Fibroblast of lung (primary cell): ENCODE measurements around the gene ATP7A. TPM values are rescaled to one million over a fixed set of nuclear protein-coding genes. Genes with fewer than 3 reads are reported as not detected.
A peak's percentile ranks its signal among the peaks of the same experiment; 100 is the strongest.

Experiments used
- DNase-seq, 2 donors: peaks; one replicate each; pipeline versions ENCODE4 v3.0.0 to v3.0.0-alpha.2; 2010; ENCODE audit warnings: low read depth in 2 of 2
- H2AFZ ChIP-seq: 2 replicates; pipeline ENCODE4 v1.5.1; 2012; ENCODE audit warnings: low read length, control low read depth, inconsistent platforms
- H3K27ac ChIP-seq: 2 replicates; pipeline ENCODE4 v1.5.1; 2011; ENCODE audit warnings: low read length, control low read depth; ENCODE audit not compliant: insufficient read depth
- H3K27me3 ChIP-seq: 2 replicates; pipeline ENCODE4 v1.5.1; 2011; ENCODE audit warnings: mild to moderate bottlenecking, low read length; ENCODE audit not compliant: control insufficient read depth, insufficient read depth
- H3K36me3 ChIP-seq: 2 replicates; pipeline ENCODE4 v1.5.1; 2011; ENCODE audit warnings: low read length; ENCODE audit not compliant: control insufficient read depth, insufficient read depth
- H3K4me1 ChIP-seq: 2 replicates; pipeline ENCODE4 v1.5.1; 2011; ENCODE audit warnings: low read length; ENCODE audit not compliant: control insufficient read depth, insufficient read depth; ENCODE audit errors: extremely low read depth
- H3K4me2 ChIP-seq: 2 replicates; pipeline ENCODE4 v1.5.1; 2011; ENCODE audit warnings: low read length, control low read depth; ENCODE audit not compliant: insufficient read depth; ENCODE audit errors: extremely low read depth
- H3K4me3 ChIP-seq, 4 experiments: fragments of 200-600 bp in 1 of 4; sonication (generic) in 1 of 4; replicated peaks in 1 of 4; 2 replicates each; pipeline ENCODE4 v1.5.1; 2011 to 2016; ENCODE audit warnings: low read length in 4 of 4, low read depth in 3 of 4, mild to moderate bottlenecking in 3 of 4, control low read depth in 2 of 4, inconsistent platforms in 1 of 4, mixed read lengths in 1 of 4; ENCODE audit not compliant: insufficient read depth in 1 of 4; ENCODE audit errors: control extremely low read depth in 1 of 4
- H3K79me2 ChIP-seq: 2 replicates; pipeline ENCODE4 v1.5.1; 2012; ENCODE audit warnings: mild to moderate bottlenecking, low read length, inconsistent platforms; ENCODE audit not compliant: control insufficient read depth, insufficient read depth
- H3K9ac ChIP-seq: 2 replicates; pipeline ENCODE4 v1.5.1; 2011; ENCODE audit warnings: mild to moderate bottlenecking, low read length, control low read depth; ENCODE audit not compliant: insufficient read depth
- H3K9me3 ChIP-seq: 2 replicates; pipeline ENCODE4 v1.5.1; 2012; ENCODE audit warnings: low read depth, low read length; ENCODE audit not compliant: control insufficient read depth, insufficient read depth
- H4K20me1 ChIP-seq: 2 replicates; pipeline ENCODE4 v1.5.1; 2011; ENCODE audit warnings: low read length; ENCODE audit not compliant: control insufficient read depth, insufficient read depth; ENCODE audit errors: extremely low read depth
- CTCF ChIP-seq, 2 donors: IDR thresholded peaks in 1 of 2; conservative IDR thresholded peaks in 1 of 2; 1 replicate in 1 of 2; 2 replicates in 1 of 2; pipeline ENCODE4 v1.5.1; 2011 to 2012; ENCODE audit warnings: low read length in 2 of 2, control low read depth in 1 of 2, inconsistent platforms in 1 of 2, low read depth in 1 of 2, mild to moderate bottlenecking in 1 of 2
- EZH2 ChIP-seq: IDR thresholded peaks from 2 replicates; pipeline ENCODE4 v1.5.1; 2012; ENCODE audit warnings: low read length, control low read depth, mild to moderate bottlenecking; ENCODE audit errors: missing control alignments
- polyA plus RNA-seq, 2 donors: library from polyadenylated mRNA; depleted of rRNA in 1 of 2; stranded (reverse) in 1 of 2; unstranded in 1 of 2; fragments of >200 nt; gene quantifications; 2 replicates each; pipeline ENCODE4 v1.2.1, GENCODE V29; 2011 to 2012; ENCODE audit warnings: missing spikeins in 1 of 2
- total RNA-seq: library from RNA; depleted of rRNA; stranded (reverse); fragments of >200 nt; gene quantifications from 2 replicates; pipeline ENCODE4 v1.2.1, GENCODE V29; 2014

The ATP7A gene
- total and polyA plus RNA-seq, 2 donors (not counting 1 experiment from before 2014, with no cell fraction given) = 12.2 to 18.3 TPM

GRCh38 chrX:77922787-77923186, 12.3 kb downstream of the ATP7A start:
- Histone ChIP-seq H4K20me1 (no peaks in the 10 kb centered on the region), H3K27me3 (no peaks in the 10 kb centered on the region), H3K9me3 (no peaks in the 10 kb centered on the region), H2AFZ (no peak overlapping the region), H3K27ac (no peak overlapping the region), H3K4me2 (no peak overlapping the region), H3K4me3 (no peak overlapping the region), H3K4me1 (no peaks in the 10 kb centered on the region), H3K79me2 (no peaks in the 10 kb centered on the region), H3K9ac (no peak overlapping the region), H3K36me3 (no peaks in the 10 kb centered on the region)
- DNase-seq = no peak
- no peak for TF ChIP-seq EZH2
- TF ChIP-seq CTCF (conservative IDR thresholded peaks at IDR 0.05 in 1 of 2, IDR thresholded peaks at IDR 0.05 in 1 of 2; ENCODE audit: low read depth in 1 of 2, low read length in 2 of 2) = no peak

GRCh38 chrX:77924320-77924859, 13.9 kb downstream of the ATP7A start:
- H3K27me3 ChIP-seq = no peaks in the 10 kb centered on the region
- H2AFZ ChIP-seq = no peak overlapping the region
- no peak overlapping the region for H3K27ac ChIP-seq
- H3K9me3 ChIP-seq = no peaks in the 10 kb centered on the region
- DNase-seq = peak in 1 of 2 donors; percentile 34
- no peaks in the 10 kb centered on the region for H3K79me2 ChIP-seq
- no peaks in the 10 kb centered on the region for H3K4me1 ChIP-seq
- H3K4me3 ChIP-seq = no peak overlapping the region
- H3K4me2 ChIP-seq = peak overlapping the region; percentile 13
- no peak for TF ChIP-seq CTCF (conservative IDR thresholded peaks at IDR 0.05 in 1 of 2, IDR thresholded peaks at IDR 0.05 in 1 of 2; ENCODE audit: low read depth in 1 of 2, low read length in 2 of 2)
- TF ChIP-seq EZH2 = no peak
- H3K9ac ChIP-seq = no peak overlapping the region
- H3K36me3 ChIP-seq = no peaks in the 10 kb centered on the region
- H4K20me1 ChIP-seq = no peaks in the 10 kb centered on the region

GRCh38 chrX:77925764-77926163, 15.3 kb downstream of the ATP7A start:
- no peak overlapping the region for H3K4me3 ChIP-seq
- TF ChIP-seq CTCF (conservative IDR thresholded peaks at IDR 0.05 in 1 of 2, IDR thresholded peaks at IDR 0.05 in 1 of 2; ENCODE audit: low read depth in 1 of 2, low read length in 2 of 2) (no peak), EZH2 (no peak)
- H4K20me1 ChIP-seq = no peaks in the 10 kb centered on the region
- H2AFZ ChIP-seq = no peak overlapping the region
- no peaks in the 10 kb centered on the region for H3K79me2 ChIP-seq
- H3K4me1 ChIP-seq = no peaks in the 10 kb centered on the region
- no peaks in the 10 kb centered on the region for H3K36me3 ChIP-seq
- peak overlapping the region; percentile 51 for H3K4me2 ChIP-seq
- H3K9me3 ChIP-seq = no peaks in the 10 kb centered on the region
- H3K27me3 ChIP-seq = no peaks in the 10 kb centered on the region
- no peak for DNase-seq
- no peak overlapping the region for H3K27ac ChIP-seq
- no peak overlapping the region for H3K9ac ChIP-seq
